SJCRH30 (cell line): Measurements from ENCODE around the gene HCK. TPM values are rescaled to one million over a fixed set of nuclear protein-coding genes. Genes with fewer than 3 reads are reported as not detected.
A peak's percentile ranks its signal among the peaks of the same experiment; 100 is the strongest.
"Not testable (repeated sequence)": the region's sequence is repeated elsewhere in the genome, so short reads cannot be mapped to it uniquely, and the experiment has no call there.

Source experiments
- DNase-seq, 2 experiments: peaks; one replicate each; pipeline ENCODE4 v3.0.0-alpha.2; 2015 to 2020
- H3K27ac ChIP-seq: fragments of 250-450 bp; sonication (Bioruptor Pico); 2 replicates; pipeline ENCODE4 v1.5.1; 2020; ENCODE audit warnings: mild to moderate bottlenecking, moderate library complexity
- H3K27me3 ChIP-seq: fragments of 250-450 bp; sonication (Bioruptor Pico); 2 replicates; pipeline ENCODE4 v1.5.1; 2020; ENCODE audit warnings: mild to moderate bottlenecking, moderate library complexity
- H3K36me3 ChIP-seq: fragments of 250-450 bp; sonication (Bioruptor Pico); 2 replicates; pipeline ENCODE4 v1.5.1; 2020; ENCODE audit warnings: mild to moderate bottlenecking, moderate library complexity
- H3K4me1 ChIP-seq: fragments of 250-450 bp; sonication (Bioruptor Pico); 2 replicates; pipeline ENCODE4 v1.5.1; 2020; ENCODE audit warnings: mild to moderate bottlenecking, moderate library complexity
- H3K4me3 ChIP-seq: fragments of 250-450 bp; sonication (Bioruptor Pico); 2 replicates; pipeline ENCODE4 v1.5.1; 2020; ENCODE audit warnings: mild to moderate bottlenecking, moderate library complexity
- H3K9me3 ChIP-seq: fragments of 250-450 bp; sonication (Bioruptor Pico); replicated peaks from 2 replicates; pipeline ENCODE4 v1.5.1; 2020; ENCODE audit warnings: mild to moderate bottlenecking, moderate library complexity
- total RNA-seq: library from RNA; depleted of rRNA; stranded (reverse); fragments of >200 nt; shearing (Covaris generic); gene quantifications from 2 replicates; pipeline ENCODE4 v1.2.3, GENCODE V29; 2014

HCK gene
- total RNA-seq, 1 experiment from 2014 or later, result not detected

DNA sequence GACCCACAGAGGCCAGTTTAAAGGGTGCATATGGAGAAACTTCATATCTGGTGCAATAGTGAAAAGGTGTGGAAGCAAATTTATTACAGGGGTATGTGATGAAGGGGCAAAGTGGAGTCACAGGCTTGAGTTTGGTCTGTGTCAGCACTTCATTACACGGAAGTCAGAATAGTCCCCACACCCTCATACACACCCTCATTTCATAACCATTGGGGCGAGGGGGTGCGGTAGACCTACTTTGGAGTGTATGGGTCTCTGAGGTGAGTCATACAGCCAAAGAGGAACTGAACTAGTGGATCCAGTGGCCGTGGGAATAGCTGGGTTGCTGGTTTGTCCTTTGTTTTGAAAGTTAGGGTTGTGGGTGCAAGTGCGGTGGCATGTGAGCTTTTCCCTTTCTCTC is 60.8 kb downstream of the HCK start:
- Histone ChIP-seq H3K9me3 (no peaks in the 10 kb centered on the region), H3K36me3 (0 out of 2 replicates have a peak, but pooled peaks cover 4% of the 10 kb centered on the region), H3K27me3 (no peaks in the 10 kb centered on the region), H3K27ac (no peak overlapping the region), H3K4me1 (peaks cover 9% of the 10 kb centered on the region; the same call in 1 of the 2 replicates), H3K4me3 (no peak overlapping the region)
- DNase-seq, result no peak

DNA sequence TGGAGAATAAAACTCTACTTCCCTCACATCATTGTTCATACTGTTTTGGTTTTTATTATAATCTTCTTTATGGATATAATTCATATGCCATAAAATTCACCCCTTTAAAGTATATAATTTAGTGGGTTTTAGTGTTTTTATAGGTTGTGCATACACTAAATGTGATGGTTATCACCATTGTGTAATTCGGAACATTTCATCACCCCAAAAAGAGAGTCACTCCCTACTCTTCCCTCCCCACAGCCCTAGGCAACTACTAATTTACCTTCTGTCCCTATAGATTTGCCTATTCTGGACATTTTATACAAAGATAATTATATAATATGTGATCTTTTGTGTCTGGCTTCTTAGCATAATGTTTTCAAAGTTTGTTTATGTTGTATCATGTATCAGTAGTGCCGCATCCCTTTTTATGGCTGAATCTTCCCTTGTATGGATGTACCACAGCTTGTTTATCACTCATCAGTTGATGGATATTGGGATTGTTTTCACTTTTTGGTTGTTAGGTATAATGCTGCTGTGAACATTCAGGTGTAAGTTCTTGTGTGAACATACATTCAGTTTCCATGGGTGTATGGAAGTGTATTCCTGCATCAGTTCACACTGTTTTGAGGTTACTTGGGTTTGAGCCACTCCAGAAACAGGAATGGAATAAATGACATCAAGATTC is 61.7 kb downstream of the HCK start:
- no peak for DNase-seq
- Histone ChIP-seq H3K36me3 (peaks cover 9% of the 10 kb centered on the region; the same call in 1 of the 2 replicates), H3K4me3 (no peak overlapping the region), H3K27ac (no peak overlapping the region), H3K27me3 (no peaks in the 10 kb centered on the region), H3K9me3 (no peaks in the 10 kb centered on the region), H3K4me1 (peaks cover 9% of the 10 kb centered on the region; the same call in 1 of the 2 replicates)

DNA sequence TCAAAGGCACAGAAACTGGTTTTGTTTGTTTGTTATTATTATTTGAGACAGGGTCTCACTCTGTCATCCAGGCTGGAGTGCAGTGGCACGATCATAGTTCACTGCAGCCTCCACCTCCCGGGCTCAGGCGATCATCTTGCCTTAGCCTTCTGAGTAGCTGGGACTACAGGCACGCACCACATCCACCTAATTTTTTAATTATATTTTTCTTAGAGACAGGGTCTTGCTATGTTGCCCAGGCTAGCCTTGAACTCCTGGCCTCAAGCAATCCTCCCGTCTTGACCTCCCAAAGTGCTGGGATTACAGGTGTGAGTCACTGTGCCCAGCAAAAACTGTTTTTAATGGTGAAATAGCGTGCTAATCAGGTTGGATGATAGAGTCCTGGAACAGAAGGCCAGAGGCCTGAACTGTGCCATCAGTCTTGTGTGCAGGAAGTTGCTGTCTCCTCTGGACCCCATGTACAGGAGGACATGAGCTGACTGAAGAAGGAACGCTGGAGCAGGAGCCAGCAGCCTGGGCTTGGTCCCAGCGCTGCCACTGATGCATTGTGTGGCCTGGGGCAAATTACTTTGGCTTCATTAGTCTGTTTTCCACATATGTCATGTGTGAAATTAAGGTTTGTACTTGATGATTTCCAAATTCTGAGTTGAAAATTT is 62.4 kb downstream of the HCK start:
- peaks cover 9% of the 10 kb centered on the region; the same call in 1 of the 2 replicates for H3K4me1 ChIP-seq
- H3K9me3 ChIP-seq, result no peaks in the 10 kb centered on the region
- no peak for DNase-seq
- no peak overlapping the region for H3K4me3 ChIP-seq
- no peaks in the 10 kb centered on the region for H3K27me3 ChIP-seq
- no peak overlapping the region for H3K27ac ChIP-seq
- H3K36me3 ChIP-seq, result peaks cover 9% of the 10 kb centered on the region; the same call in 1 of the 2 replicates

DNA sequence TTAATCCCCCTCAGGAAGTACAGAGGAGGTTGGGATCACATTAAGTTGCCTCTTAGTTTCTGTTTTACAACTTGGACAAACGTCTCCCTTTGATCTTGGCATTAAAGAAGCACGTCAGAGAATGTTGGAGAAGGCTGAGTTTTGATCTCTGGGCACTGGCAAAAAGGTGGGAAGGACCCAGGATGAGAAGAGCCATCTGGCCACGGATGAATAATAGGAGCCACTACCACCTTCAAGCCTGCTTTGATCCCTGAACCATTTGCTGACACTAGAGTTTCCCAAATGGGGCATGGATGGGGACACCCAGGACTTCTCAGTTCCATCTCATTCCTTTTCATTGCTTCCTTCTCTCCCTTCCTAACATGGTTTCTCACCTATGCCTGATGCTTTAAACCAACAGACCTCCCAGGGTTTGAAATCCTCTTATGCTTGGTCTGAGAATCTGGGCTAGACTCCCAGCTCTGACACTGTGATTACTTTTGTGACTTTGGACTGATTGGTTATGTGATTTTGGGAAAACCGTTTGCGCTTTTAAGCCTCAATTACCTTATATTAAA is 63.2 kb downstream of the HCK start:
- Histone ChIP-seq H3K27ac (no peak overlapping the region), H3K36me3 (peaks cover 9% of the 10 kb centered on the region; the same call in 1 of the 2 replicates), H3K9me3 (no peaks in the 10 kb centered on the region), H3K4me3 (no peak overlapping the region), H3K4me1 (peaks cover 9% of the 10 kb centered on the region; the same call in 1 of the 2 replicates), H3K27me3 (no peaks in the 10 kb centered on the region)
- DNase-seq, result no peak

DNA sequence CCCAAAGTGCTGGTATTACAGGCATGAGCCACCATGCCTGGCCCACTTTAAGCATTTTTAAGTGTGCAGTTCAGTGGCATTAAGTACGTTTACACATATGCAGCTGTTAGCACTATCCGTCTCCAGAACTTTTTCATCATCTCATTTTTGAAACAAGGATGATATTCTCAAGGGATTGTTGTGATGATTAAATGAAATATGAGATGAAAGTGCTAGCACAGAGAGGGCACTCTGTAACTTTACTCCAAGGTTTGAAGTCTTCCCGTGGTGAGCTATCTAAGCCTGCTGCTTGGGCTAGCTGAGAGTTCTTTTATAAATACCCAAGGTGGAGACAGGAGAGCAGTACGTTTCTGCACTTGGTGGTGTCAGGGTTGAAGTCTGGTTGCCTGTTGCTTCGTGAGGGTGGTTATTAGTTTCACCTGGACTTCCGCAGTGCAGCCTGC is 64.1 kb downstream of the HCK start:
- peak; percentile 25 to 70 for DNase-seq
- Histone ChIP-seq H3K9me3 (no peaks in the 10 kb centered on the region; the same call in 1 of the 2 replicates), H3K36me3 (peaks cover 9% of the 10 kb centered on the region; the same call in 1 of the 2 replicates), H3K4me3 (no peak overlapping the region), H3K27me3 (no peaks in the 10 kb centered on the region), H3K4me1 (peaks cover 6% of the 10 kb centered on the region; the same call in 1 of the 2 replicates), H3K27ac (no peak overlapping the region)

DNA sequence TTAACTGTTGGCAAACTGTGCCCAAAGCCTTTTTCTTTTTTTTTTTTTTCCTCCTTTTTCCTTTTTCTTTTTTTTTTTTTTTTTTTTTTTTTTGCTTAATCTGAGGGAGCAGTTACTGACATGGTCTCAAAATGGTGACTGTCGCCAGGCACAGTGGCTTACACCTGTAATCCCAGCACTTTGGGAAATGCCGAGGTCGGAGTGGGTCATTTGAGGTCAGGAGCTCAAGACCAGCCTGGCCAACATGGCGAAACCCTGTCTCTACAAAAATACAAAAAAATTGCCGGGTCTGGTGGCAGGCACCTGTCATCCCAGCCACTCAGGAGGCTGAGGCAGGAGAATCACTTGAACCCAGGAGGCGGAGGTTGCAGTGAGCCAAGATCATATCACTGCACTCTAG is 64.8 kb downstream of the HCK start:
- H3K9me3 ChIP-seq, DNase-seq, H3K4me1 ChIP-seq, H3K4me3 ChIP-seq, H3K27ac ChIP-seq, H3K36me3 ChIP-seq, H3K27me3 ChIP-seq: not testable (repeated sequence)

DNA sequence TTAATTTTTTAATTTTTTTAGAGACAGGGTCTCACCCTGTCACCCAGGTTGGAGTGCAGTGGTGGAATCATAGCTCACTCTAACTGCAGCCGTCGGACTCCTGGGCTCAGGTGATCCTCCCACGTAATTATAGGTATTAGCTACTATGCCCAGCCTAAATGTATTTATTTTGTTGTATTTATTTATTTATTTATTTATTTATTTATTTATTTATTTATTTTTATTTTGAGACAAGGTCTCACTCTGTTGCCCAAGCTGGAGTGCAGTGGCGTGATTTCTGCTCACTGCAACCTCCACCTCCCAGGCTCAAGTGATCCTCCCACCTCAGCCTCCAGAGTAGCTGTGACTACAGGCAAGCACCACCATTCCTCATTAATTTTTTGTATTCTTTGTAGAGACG is 66.4 kb downstream of the HCK start:
- H3K4me3 ChIP-seq, H3K27ac ChIP-seq, H3K4me1 ChIP-seq, DNase-seq, H3K27me3 ChIP-seq, H3K9me3 ChIP-seq: not testable (repeated sequence)
- peaks cover 12% of the 10 kb centered on the region; the same call in 1 of the 2 replicates for H3K36me3 ChIP-seq

DNA sequence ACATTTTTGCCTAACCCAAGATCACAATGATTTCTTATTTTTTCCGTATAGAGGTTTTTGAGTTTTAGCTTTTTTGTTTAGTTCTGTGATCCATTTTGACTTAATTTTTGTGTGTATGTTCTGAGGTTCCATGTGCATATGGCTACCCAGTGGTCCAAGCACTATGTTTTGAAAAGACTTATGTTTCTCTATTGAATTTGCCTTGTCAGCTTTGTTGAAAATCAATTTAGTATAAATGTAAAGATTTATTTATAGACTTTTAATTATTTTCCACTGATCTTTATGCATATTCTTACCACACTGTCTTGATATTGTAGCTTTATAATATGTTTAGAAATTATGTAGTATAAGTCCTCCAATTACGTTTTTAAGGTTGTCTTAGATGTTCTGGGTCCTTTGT is 67.7 kb downstream of the HCK start:
- Histone ChIP-seq H3K36me3 (peaks cover 18% of the 10 kb centered on the region), H3K9me3 (peaks cover 3% of the 10 kb centered on the region; the same call in 1 of the 2 replicates), H3K27ac (no peak overlapping the region), H3K27me3 (no peaks in the 10 kb centered on the region), H3K4me1 (peaks cover 6% of the 10 kb centered on the region; the same call in 1 of the 2 replicates), H3K4me3 (no peak overlapping the region)
- DNase-seq, result no peak

DNA sequence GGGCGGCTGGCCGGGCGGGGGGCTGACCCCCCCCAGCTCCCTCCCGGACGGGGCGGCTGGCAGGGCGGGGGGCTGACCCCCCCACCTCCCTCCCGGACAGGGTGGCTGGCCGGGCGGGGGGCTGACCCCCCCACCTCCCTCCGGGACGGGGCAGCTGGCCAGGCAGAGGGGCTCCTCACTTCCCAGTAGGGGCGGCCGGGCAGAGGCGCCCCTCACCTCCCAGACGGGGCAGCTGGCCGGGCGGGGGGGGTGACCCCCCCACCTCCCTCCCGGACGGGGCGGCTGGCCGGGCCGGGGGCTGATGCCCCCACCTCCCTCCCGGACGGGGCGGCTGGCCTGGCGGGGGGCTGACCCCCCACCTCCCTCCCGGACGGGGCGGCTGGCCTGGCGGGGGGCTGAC is 69.9 kb downstream of the HCK start:
- not testable (repeated sequence) for H3K27ac ChIP-seq
- peaks cover 20% of the 10 kb centered on the region for H3K36me3 ChIP-seq

DNA sequence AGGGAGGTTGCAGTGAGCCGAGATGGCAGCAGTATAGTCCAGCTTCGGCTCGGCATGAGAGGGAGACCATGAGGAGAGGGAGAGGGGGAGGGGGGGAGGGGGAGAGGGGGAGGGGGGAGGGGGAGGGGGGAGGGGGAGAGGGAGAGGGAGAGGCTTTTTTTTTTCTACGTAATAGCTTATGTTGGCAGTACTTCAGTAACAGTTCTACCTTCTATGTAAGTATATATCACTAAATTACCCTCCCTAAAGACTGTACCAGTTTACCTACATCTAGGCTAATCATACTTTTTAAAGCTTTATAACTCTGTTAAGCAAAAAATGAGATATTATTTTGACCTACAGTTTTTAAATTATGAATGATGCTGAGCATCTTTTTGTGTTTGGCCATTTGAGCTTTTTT is 71.0 kb downstream of the HCK start:
- peaks cover 3% of the 10 kb centered on the region; the same call in 1 of the 2 replicates for H3K9me3 ChIP-seq
- no peak for DNase-seq
- H3K4me1 ChIP-seq, result no peaks in the 10 kb centered on the region
- peaks cover 20% of the 10 kb centered on the region for H3K36me3 ChIP-seq
- no peak overlapping the region for H3K4me3 ChIP-seq
- H3K27ac ChIP-seq, result no peak overlapping the region
- H3K27me3 ChIP-seq, result no peaks in the 10 kb centered on the region

More for the DNA sequence above, 69.9 kb downstream of the HCK start:
- not testable (repeated sequence) for H3K9me3 ChIP-seq, H3K27me3 ChIP-seq, H3K4me1 ChIP-seq, DNase-seq, H3K4me3 ChIP-seq

DNA sequence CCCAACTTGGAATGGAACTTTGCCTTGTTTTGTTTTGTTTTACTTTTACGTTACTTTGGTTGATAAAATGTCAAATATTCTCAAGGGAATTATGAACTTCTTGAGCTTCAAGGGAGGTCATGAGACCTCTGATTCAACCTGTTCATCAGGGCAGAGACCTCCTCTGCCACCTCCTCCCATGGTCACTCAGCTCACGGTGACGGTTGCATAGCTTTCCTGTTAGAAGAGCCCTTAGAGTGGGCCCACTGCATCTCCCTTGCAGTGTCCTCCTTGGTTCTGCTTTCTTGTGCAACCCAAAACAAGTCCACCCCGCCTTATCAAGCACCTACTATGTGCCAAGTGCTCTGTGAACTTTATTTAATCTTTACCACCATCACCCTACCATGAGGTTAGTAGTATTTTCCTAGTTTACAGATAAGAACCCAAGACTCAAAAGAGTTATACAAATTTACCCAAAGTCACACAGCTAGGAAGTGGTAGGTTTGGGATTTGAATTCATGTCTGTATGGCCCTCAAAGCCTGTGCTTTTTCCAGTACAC is 72.9 kb downstream of the HCK start:
- H3K4me1 ChIP-seq, result no peaks in the 10 kb centered on the region
- no peak for DNase-seq
- H3K36me3 ChIP-seq, result peaks cover 14% of the 10 kb centered on the region
- no peak overlapping the region for H3K27ac ChIP-seq
- H3K4me3 ChIP-seq, result no peak overlapping the region
- no peaks in the 10 kb centered on the region for H3K27me3 ChIP-seq
- H3K9me3 ChIP-seq, result peaks cover 3% of the 10 kb centered on the region; the same call in 1 of the 2 replicates

DNA sequence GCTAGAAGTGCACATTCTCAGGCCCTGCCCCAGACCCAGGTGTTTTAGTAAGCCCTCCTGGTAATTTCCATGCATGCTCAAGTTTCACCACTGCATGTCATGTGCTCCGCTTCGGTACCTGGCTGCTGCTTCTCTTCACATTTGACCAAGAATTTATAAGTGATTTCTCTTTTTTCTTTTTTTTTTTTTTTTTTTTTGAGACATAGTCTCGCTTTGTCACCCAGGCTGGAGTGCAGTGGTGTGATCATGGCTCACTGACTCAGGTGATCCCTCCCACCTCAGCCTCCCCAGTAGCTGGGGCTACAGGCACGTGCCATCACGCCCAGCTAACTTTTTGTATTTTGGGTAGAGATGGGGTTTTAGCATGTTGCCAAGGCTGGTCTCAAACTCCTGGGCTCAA is 73.5 kb downstream of the HCK start:
- Histone ChIP-seq H3K9me3 (peaks cover 3% of the 10 kb centered on the region; the same call in 1 of the 2 replicates), H3K4me3 (no peak overlapping the region), H3K36me3 (peaks cover 14% of the 10 kb centered on the region), H3K27me3 (no peaks in the 10 kb centered on the region), H3K27ac (no peak overlapping the region), H3K4me1 (no peaks in the 10 kb centered on the region)
- DNase-seq, result no peak

DNA sequence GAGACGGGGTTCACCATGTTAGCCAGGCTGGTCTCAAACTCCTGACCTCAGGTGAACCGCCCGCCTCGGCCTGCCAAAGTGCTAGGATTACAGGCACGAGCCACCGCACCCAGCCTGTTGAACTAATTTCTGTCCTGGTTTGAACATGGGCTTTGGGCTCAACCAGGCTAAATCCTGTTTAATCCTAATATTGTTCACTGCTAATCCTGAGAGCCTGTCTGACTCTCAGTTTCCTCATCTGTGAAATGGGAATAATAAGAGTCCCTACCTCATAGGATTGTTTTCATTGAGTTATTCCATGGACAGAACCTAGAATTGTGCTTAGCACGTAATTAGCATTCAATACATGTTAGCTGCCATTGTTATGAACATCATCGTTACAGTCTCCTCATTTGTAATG is 74.9 kb downstream of the HCK start:
- Histone ChIP-seq H3K36me3 (peaks cover 14% of the 10 kb centered on the region), H3K4me1 (no peaks in the 10 kb centered on the region), H3K27me3 (no peaks in the 10 kb centered on the region), H3K27ac (no peak overlapping the region), H3K9me3 (0 out of 2 replicates have a peak, but pooled peaks cover 3% of the 10 kb centered on the region), H3K4me3 (no peak overlapping the region)
- DNase-seq, result no peak

DNA sequence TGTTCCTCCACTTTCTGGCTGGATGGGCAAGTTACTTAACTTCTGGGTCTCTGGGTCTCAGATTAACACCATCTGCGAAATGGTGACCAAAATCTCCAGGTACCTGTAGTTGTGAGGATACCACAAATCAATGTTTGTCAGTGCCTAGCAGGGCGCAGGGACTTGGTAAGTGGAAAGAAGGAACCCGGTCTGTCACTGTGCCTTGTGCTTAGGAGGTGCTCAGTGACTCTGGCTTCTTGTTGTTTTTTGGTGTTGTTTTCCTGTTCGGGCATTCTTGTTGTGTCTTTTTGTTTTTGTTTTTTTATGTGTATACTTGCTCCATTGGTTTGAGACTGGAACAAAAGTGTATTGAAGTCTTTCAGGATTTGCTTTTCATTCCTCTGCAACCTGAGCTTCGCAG is 75.3 kb downstream of the HCK start:
- Histone ChIP-seq H3K27me3 (no peaks in the 10 kb centered on the region), H3K9me3 (0 out of 2 replicates have a peak, but pooled peaks cover 3% of the 10 kb centered on the region), H3K4me1 (no peaks in the 10 kb centered on the region), H3K36me3 (peaks cover 14% of the 10 kb centered on the region), H3K4me3 (no peak overlapping the region), H3K27ac (no peak overlapping the region)
- DNase-seq, result no peak

DNA sequence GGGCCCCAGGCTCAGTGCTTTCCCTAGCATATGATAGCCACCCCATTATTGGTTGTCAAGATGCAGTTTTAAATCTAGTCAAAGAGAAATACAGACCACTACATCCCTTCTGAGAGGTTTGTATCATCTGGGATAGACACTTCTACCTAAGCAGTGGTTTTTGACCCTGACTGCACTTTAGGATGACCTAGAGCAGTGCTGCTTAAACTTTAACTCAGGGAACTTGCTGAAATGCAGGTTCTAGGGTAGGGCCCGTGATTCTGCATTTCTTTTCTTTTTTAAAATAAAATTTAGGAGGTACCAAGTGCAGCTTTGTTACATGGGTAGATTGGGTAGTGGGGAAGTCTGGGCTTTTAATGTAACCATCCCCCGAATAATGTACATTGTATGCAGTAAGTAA is 76.1 kb downstream of the HCK start:
- Histone ChIP-seq H3K4me3 (no peak overlapping the region), H3K36me3 (peaks cover 15% of the 10 kb centered on the region), H3K9me3 (0 out of 2 replicates have a peak, but pooled peaks cover 3% of the 10 kb centered on the region), H3K27ac (no peak overlapping the region), H3K27me3 (no peaks in the 10 kb centered on the region), H3K4me1 (no peaks in the 10 kb centered on the region)
- no peak for DNase-seq
